Measurements from ENCODE around the gene COG3.
A peak's percentile ranks its signal among the peaks of the same experiment; 100 is the strongest.

DNA sequence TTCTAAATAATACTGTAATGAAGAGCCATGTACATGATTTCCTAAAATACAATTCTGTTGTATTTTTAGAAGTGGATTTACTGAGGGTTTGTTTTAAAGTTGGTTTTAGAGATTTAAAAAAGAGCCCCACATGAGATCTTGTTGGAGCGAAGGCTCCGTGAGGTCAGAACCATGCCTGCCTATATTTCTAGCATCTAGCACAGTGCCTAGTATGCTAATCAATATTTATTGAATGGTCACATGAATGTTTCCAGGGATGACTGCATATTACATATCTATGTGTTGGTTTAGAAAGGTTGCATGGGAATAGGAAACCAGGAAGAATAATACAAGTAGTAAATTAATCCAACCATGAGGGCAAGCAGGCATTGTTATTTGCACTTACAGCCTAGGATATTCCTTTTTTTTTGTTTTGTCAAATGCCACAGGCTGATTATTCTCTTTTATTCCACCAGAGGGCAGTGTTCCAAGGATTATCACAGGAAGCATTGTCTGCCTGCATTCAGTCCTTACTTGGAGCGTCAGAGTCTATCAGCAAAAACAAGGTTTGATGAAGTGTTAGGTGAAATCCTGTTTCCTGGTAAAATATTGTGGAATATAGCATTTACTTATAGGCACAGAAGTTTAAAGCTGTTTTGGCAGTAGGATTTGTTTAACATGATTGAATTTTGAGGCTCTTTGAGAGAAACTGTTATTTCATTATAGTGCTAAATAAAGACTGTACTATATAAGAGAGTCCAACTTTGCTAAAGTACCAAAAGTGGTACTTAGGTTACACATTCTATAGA, 46.8 kb downstream of the COG3 start:
- TF ChIP-seq EZH2 (IDR thresholded peaks at IDR 0.05; ENCODE audit: borderline replicate concordance): no peak
- TF ChIP-seq, protein P1, sequence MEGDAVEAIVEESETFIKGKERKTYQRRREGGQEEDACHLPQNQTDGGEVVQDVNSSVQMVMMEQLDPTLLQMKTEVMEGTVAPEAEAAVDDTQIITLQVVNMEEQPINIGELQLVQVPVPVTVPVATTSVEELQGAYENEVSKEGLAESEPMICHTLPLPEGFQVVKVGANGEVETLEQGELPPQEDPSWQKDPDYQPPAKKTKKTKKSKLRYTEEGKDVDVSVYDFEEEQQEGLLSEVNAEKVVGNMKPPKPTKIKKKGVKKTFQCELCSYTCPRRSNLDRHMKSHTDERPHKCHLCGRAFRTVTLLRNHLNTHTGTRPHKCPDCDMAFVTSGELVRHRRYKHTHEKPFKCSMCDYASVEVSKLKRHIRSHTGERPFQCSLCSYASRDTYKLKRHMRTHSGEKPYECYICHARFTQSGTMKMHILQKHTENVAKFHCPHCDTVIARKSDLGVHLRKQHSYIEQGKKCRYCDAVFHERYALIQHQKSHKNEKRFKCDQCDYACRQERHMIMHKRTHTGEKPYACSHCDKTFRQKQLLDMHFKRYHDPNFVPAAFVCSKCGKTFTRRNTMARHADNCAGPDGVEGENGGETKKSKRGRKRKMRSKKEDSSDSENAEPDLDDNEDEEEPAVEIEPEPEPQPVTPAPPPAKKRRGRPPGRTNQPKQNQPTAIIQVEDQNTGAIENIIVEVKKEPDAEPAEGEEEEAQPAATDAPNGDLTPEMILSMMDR (IDR thresholded peaks at IDR 0.05; ENCODE audit: poor library complexity): peak; percentile 90

All from hepatocyte (in vitro differentiated cells).